H1 (cell line): ENCODE results near the gene OR4S1. TPM values are rescaled to one million over a fixed set of nuclear protein-coding genes. Genes with fewer than 3 reads are reported as not detected.

Source experiments
- CTCF ChIA-PET: fragments of 300-600 bp; sonication (Branson Sonifier 250); formaldehyde crosslinking; loops from one replicate; lab custom pipeline; 2021; ENCODE audit not compliant: partially characterized antibody; lab: Charles Lee
- POLR2A ChIA-PET: fragments of 300-600 bp; sonication (Branson Sonifier 250); formaldehyde crosslinking; loops from one replicate; lab custom pipeline; 2021; ENCODE audit warnings: inconsistent platforms; ENCODE audit not compliant: partially characterized antibody; lab: Charles Lee
- DNase-seq, 2 experiments: peaks; one replicate each; pipeline versions ENCODE4 v3.0.0 to v3.0.0-alpha.2; 2010 to 2022; ENCODE audit warnings: low spot score in 2 of 2, low read depth in 1 of 2, mixed read lengths in 1 of 2
- FAIRE-seq: peaks from 2 replicates; lab custom pipeline; 2011; peaks lifted over from hg19 to GRCh38; lab: Jason Lieb, UNC
- H2AFZ ChIP-seq: 2 replicates; pipeline ENCODE4 v1.8.1; 2012; ENCODE audit warnings: low read length, inconsistent platforms
- H2AK5ac ChIP-seq: 2 replicates; pipeline ENCODE4 v1.6.1; 2013; ENCODE audit warnings: low read depth, low read length
- H2BK120ac ChIP-seq: replicated peaks from 2 replicates; pipeline ENCODE3; 2013; ENCODE audit warnings: low read depth, low read length, inconsistent platforms
- H2BK12ac ChIP-seq: 2 replicates; pipeline ENCODE4 v1.6.1; 2013; ENCODE audit warnings: low read depth, low read length
- H2BK15ac ChIP-seq: 2 replicates; pipeline ENCODE4 v1.6.1; 2013; ENCODE audit warnings: low read length
- H2BK20ac ChIP-seq: 2 replicates; pipeline ENCODE4 v1.6.1; 2013; ENCODE audit warnings: low read length
- H2BK5ac ChIP-seq: 2 replicates; pipeline ENCODE4 v1.6.1; 2013; ENCODE audit warnings: low read depth, low read length
- H3K14ac ChIP-seq: 2 replicates; pipeline ENCODE4 v1.6.1; 2013; ENCODE audit warnings: inconsistent platforms; ENCODE audit not compliant: insufficient read length
- H3K18ac ChIP-seq: 2 replicates; pipeline ENCODE4 v1.6.1; 2013; ENCODE audit warnings: low read length; ENCODE audit errors: extremely low read depth
- H3K23ac ChIP-seq: 2 replicates; pipeline ENCODE4 v1.6.1; 2013; ENCODE audit warnings: inconsistent platforms; ENCODE audit not compliant: insufficient read length
- H3K23me2 ChIP-seq: 2 replicates; pipeline ENCODE4 v1.6.1; 2013; ENCODE audit warnings: low read depth, low read length
- H3K27ac ChIP-seq: 2 replicates; pipeline ENCODE4 v1.6.1; 2011; ENCODE audit warnings: low read depth, low read length, inconsistent platforms
- H3K27me3 ChIP-seq, 4 experiments: replicated peaks in 1 of 4; 1 replicate in 1 of 4; 2 replicates in 3 of 4; pipeline versions ENCODE4 v1.6.1 to v1.8.1; 2011 to 2013; ENCODE audit warnings: low read length in 3 of 4, mild to moderate bottlenecking in 3 of 4, inconsistent platforms in 2 of 4, mixed read lengths in 2 of 4, moderate library complexity in 1 of 4; ENCODE audit not compliant: control insufficient read depth in 3 of 4, insufficient read depth in 3 of 4; ENCODE audit errors: extremely low read depth in 1 of 4
- H3K36me3 ChIP-seq, 4 experiments: 2 replicates each; pipeline versions ENCODE4 v1.6.1 to v1.8.1; 2011 to 2013; ENCODE audit warnings: mild to moderate bottlenecking in 4 of 4, low read length in 3 of 4, moderate library complexity in 2 of 4, control low read depth in 1 of 4, inconsistent platforms in 1 of 4; ENCODE audit not compliant: insufficient read depth in 4 of 4, control insufficient read depth in 2 of 4
- H3K4ac ChIP-seq: replicated peaks from 2 replicates; pipeline ENCODE3; 2013; ENCODE audit warnings: low read length, low read depth, mixed read lengths, inconsistent platforms; ENCODE audit not compliant: insufficient read length
- H3K4me1 ChIP-seq, 4 experiments: replicated peaks in 1 of 4; 1 replicate in 1 of 4; 2 replicates in 3 of 4; pipeline versions ENCODE4 v1.6.1 to v1.8.1; 2011 to 2013; ENCODE audit warnings: low read length in 3 of 4, inconsistent platforms in 2 of 4, mixed read lengths in 1 of 4; ENCODE audit not compliant: insufficient read depth in 4 of 4, control insufficient read depth in 3 of 4
- H3K4me2 ChIP-seq, 2 experiments: 2 replicates each; pipeline versions ENCODE4 v1.6.1 to v1.8.1; 2011 to 2013; ENCODE audit warnings: low read depth in 2 of 2, low read length in 2 of 2, control low read depth in 1 of 2, inconsistent platforms in 1 of 2, mild to moderate bottlenecking in 1 of 2; ENCODE audit not compliant: insufficient read depth in 1 of 2
- H3K4me3 ChIP-seq, 4 experiments: fragments of 200-600, 300-600 bp in 1 of 4; sonication (generic), shearing (Covaris generic), sonication (Bioruptor Twin) in 1 of 4; 2 replicates each; pipeline versions ENCODE4 v1.5.1 to v1.8.1; 2011 to 2016; ENCODE audit warnings: low read length in 4 of 4, low read depth in 3 of 4, control low read depth in 2 of 4, inconsistent platforms in 2 of 4, mild to moderate bottlenecking in 2 of 4, mixed read lengths in 1 of 4, moderate library complexity in 1 of 4; ENCODE audit not compliant: insufficient read depth in 2 of 4; ENCODE audit errors: extremely low read depth in 1 of 4
- H3K56ac ChIP-seq: replicated peaks from 2 replicates; pipeline ENCODE3; 2013; ENCODE audit warnings: low read depth, mild to moderate bottlenecking, mixed read lengths, low read length, inconsistent platforms; ENCODE audit not compliant: insufficient read length
- H3K79me1 ChIP-seq: 2 replicates; pipeline ENCODE4 v1.6.1; 2013; ENCODE audit warnings: low read depth, low read length, control low read depth
- H3K79me2 ChIP-seq, 2 experiments: 2 replicates each; pipeline versions ENCODE4 v1.6.1 to v1.8.1; 2012 to 2013; ENCODE audit warnings: low read length in 2 of 2, mild to moderate bottlenecking in 2 of 2, inconsistent platforms in 1 of 2; ENCODE audit not compliant: insufficient read depth in 2 of 2, control insufficient read depth in 1 of 2
- H3K9ac ChIP-seq, 4 experiments: replicated peaks in 1 of 4; 1 replicate in 1 of 4; 2 replicates in 3 of 4; pipeline versions ENCODE4 v1.6.1 to v1.8.1; 2011 to 2013; ENCODE audit warnings: low read depth in 3 of 4, low read length in 3 of 4, control low read depth in 2 of 4, mild to moderate bottlenecking in 2 of 4, moderate library complexity in 2 of 4, inconsistent platforms in 1 of 4; ENCODE audit errors: extremely low read depth in 1 of 4
- H3K9me3 ChIP-seq, 2 experiments: 2 replicates each; pipeline versions ENCODE4 v1.6.1 to v1.8.1; 2012 to 2013; ENCODE audit warnings: mild to moderate bottlenecking in 2 of 2, moderate library complexity in 2 of 2, control low read depth in 1 of 2, inconsistent platforms in 1 of 2, low read depth in 1 of 2, low read length in 1 of 2, mixed read lengths in 1 of 2; ENCODE audit not compliant: insufficient read depth in 2 of 2
- H4K20me1 ChIP-seq, 2 experiments: replicated peaks in 1 of 2; 2 replicates each; pipeline versions ENCODE3 to v1.8.1; 2011 to 2013; ENCODE audit warnings: inconsistent platforms in 2 of 2, low read length in 2 of 2, mild to moderate bottlenecking in 1 of 2; ENCODE audit not compliant: insufficient read depth in 2 of 2, control insufficient read depth in 1 of 2
- H4K5ac ChIP-seq: 2 replicates; pipeline ENCODE4 v1.6.1; 2013; ENCODE audit warnings: low read length, low read depth, mixed read lengths, inconsistent platforms; ENCODE audit not compliant: insufficient read length
- H4K8ac ChIP-seq: 2 replicates; pipeline ENCODE4 v1.8.0; 2013; ENCODE audit warnings: mild to moderate bottlenecking, moderate library complexity, low read length, inconsistent platforms; ENCODE audit not compliant: insufficient read depth; ENCODE audit errors: extremely low read depth
- H4K91ac ChIP-seq: replicated peaks from 2 replicates; pipeline ENCODE3; 2013; ENCODE audit warnings: low read length, mixed read lengths, inconsistent platforms; ENCODE audit not compliant: insufficient read length
- ASH2L ChIP-seq: fragments of 200-600, 300-600 bp; sonication (generic); IDR thresholded peaks from one replicate; pipeline ENCODE4 v1.7.1; 2017; ENCODE audit warnings: low read length
- FOSL1 ChIP-seq: IDR thresholded peaks from 2 replicates; pipeline ENCODE4 v1.6.1; 2011; ENCODE audit warnings: mild to moderate bottlenecking, low read depth, low read length, moderate library complexity; ENCODE audit not compliant: insufficient read depth
- RBBP5 ChIP-seq: IDR thresholded peaks from 2 replicates; pipeline ENCODE4 v1.7.1; 2012; ENCODE audit warnings: low read depth, mild to moderate bottlenecking, inconsistent platforms, low read length, moderate library complexity, borderline replicate concordance
- SRF ChIP-seq: IDR thresholded peaks from 2 replicates; pipeline ENCODE4 v1.6.1; 2011; ENCODE audit warnings: mild to moderate bottlenecking, low read depth, low read length, moderate library complexity
- TAF7 ChIP-seq: optimal IDR thresholded peaks from 2 replicates; pipeline ENCODE3; 2011; ENCODE audit warnings: low read depth, mild to moderate bottlenecking, inconsistent platforms, low read length, moderate library complexity, borderline replicate concordance
- TCF12 ChIP-seq: IDR thresholded peaks from 2 replicates; pipeline ENCODE4 v1.6.1; 2011; ENCODE audit warnings: low read depth, mild to moderate bottlenecking, low read length
- whole genome bisulfite sequencing, 2 experiments: shearing (Covaris generic) in 1 of 2; methylation state at CpG; one replicate each; pipeline versions ENCODE4 v1.1.6 to v1.1.7; 2013 to 2015; ENCODE audit warnings: low lambda C conversion rate in 2 of 2, mixed read lengths in 2 of 2, inconsistent platforms in 1 of 2, low coverage in 1 of 2, missing lambda C conversion rate in 1 of 2; ENCODE audit not compliant: insufficient replicate concordance in 2 of 2, insufficient coverage in 1 of 2, insufficient read length in 1 of 2; ENCODE audit errors: extremely low coverage in 1 of 2, missing lambda C conversion rate in 1 of 2; 5-methylcytosine and 5-hydroxymethylcytosine counted together
- polyA plus RNA-seq, 7 experiments: library from polyadenylated mRNA; depleted of rRNA in 3 of 7; stranded (reverse) in 5 of 7; unstranded in 2 of 7; fragments of >200 nt in 5 of 7; fragments of 200-250 nt in 2 of 7; gene quantifications; 1 replicate in 5 of 7; 2 replicates in 1 of 7; 4 replicates in 1 of 7; pipeline versions ENCODE4 v1.2.1 to v1.2.3, GENCODE V29; 2011 to 2013; ENCODE audit warnings: missing spikeins in 2 of 7, mixed read lengths in 2 of 7
- total RNA-seq: library from RNA; stranded (reverse); fragmentation: NEBNext Ultra II Directional; extraction: Animal tissue kit (Norgen Biotek cat#: 25700); gene quantifications from 2 replicates; pipeline ENCODE4 v1.2.1, GENCODE V29; 2021

OR4S1 gene
- total and polyA plus RNA-seq, 2 of the 8 experiments (the other 6 are each of a cell fraction or from before 2014, with no cell fraction given) = not detected

- Histone ChIP-seq H2BK12ac (no peak overlapping the region), H3K14ac (no peak overlapping the region), H3K36me3 (no peaks in the 10 kb centered on the region), H3K79me2 (no peaks in the 10 kb centered on the region), H4K91ac (no peak overlapping the region), H3K4ac (no peak overlapping the region), H3K18ac (no peak overlapping the region), H3K4me2 (no peak overlapping the region), H3K9ac (no peak overlapping the region), H3K23ac (no peak overlapping the region), H2BK5ac (no peak overlapping the region), H3K4me3 (no peak overlapping the region), H2BK20ac (no peak overlapping the region), H3K27me3 (no peaks in the 10 kb centered on the region), H3K79me1 (no peaks in the 10 kb centered on the region), H4K20me1 (no peaks in the 10 kb centered on the region), H3K23me2 (no peaks in the 10 kb centered on the region), H3K9me3 (peaks cover 52 to 64% of the 10 kb centered on the region in 2 experiments), H3K27ac (no peak overlapping the region), H4K5ac (no peak overlapping the region), H4K8ac (no peak overlapping the region), H2AK5ac (no peak overlapping the region), H2BK120ac (no peak overlapping the region), H3K4me1 (no peaks in the 10 kb centered on the region), H3K56ac (no peak overlapping the region), H2AFZ (no peak overlapping the region), H2BK15ac (no peak overlapping the region)
- 60% methylated on average over 2 of the region's 2 CpGs; no CpG with 5 or more reads in 1 of the 2 experiments for WGBS, 2 experiments
- ChIA-PET POLR2A (no interaction called here), CTCF (no interaction called here)
- DNase-seq (no peak), FAIRE-seq (no peak)
- TF ChIP-seq RBBP5 (no peak), ASH2L (no peak), FOSL1 (no peak), SRF (no peak), TAF7 (no peak), TCF12 (no peak)
Observed at GRCh38 chr11:48341466-48341865, 35.4 kb downstream of the OR4S1 start.
